Measurements from ENCODE around the gene PKP4. TPM values are rescaled to one million over a fixed set of nuclear protein-coding genes. Genes with fewer than 3 reads are reported as not detected.
A peak's percentile ranks its signal among the peaks of the same experiment; 100 is the strongest.

Gene PKP4
- total and polyA plus RNA-seq, 9 of the 15 experiments (the other 6 are each of a cell fraction or from before 2014, with no cell fraction given): 24.6 to 99.1 (median 74.0) TPM

- TF ChIP-seq ZHX1 (conservative IDR thresholded peaks at IDR 0.05; ENCODE audit: low read length): no peak
- no peak for TF ChIP-seq BACH1 (tag; IDR thresholded peaks at IDR 0.05)
- no peak for TF ChIP-seq LARP7 (IDR thresholded peaks at IDR 0.05)
- TF ChIP-seq ELF1 (tag; IDR thresholded peaks at IDR 0.05): no peak; the same call in 1 of the 2 replicates
- TF ChIP-seq TRIM28 (IDR thresholded peaks at IDR 0.05): no peak
- no peak for TF ChIP-seq XRCC4 (IDR thresholded peaks at IDR 0.05; ENCODE audit: extremely low read depth, insufficient read depth, insufficient read length)
- peak; percentile 75; the same call in 1 of the 2 replicates for TF ChIP-seq LCOR (CRISPR knock-in tag; IDR thresholded peaks at IDR 0.05)
- no peak for TF ChIP-seq GATA2 (CRISPR knock-in tag; IDR thresholded peaks at IDR 0.05)
- no peak for TF ChIP-seq TAF7 (tag; IDR thresholded peaks at IDR 0.05)
- no peak for TF ChIP-seq HIVEP1 (CRISPR knock-in tag; IDR thresholded peaks at IDR 0.05)
- no peak for TF ChIP-seq ZNF263 (CRISPR knock-in tag; IDR thresholded peaks at IDR 0.05; ENCODE audit: borderline replicate concordance)
- TF ChIP-seq ZNF644 (tag; IDR thresholded peaks at IDR 0.05; ENCODE audit: low read depth): no peak
- TF ChIP-seq ZC3H8 (IDR thresholded peaks at IDR 0.05): no peak
- no peak for TF ChIP-seq OTX1 (CRISPR knock-in tag; IDR thresholded peaks at IDR 0.05)
- TF ChIP-seq PPARD (CRISPR knock-in tag; IDR thresholded peaks at IDR 0.05): no peak
- no peak for TF ChIP-seq ZNF408 (CRISPR knock-in tag; IDR thresholded peaks at IDR 0.05; ENCODE audit: low read depth)
- TF ChIP-seq HNRNPLL (IDR thresholded peaks at IDR 0.05; ENCODE audit: low read depth, low read length, poor library complexity, severe bottlenecking): peak; percentile 80
- TF ChIP-seq CREB5 (CRISPR knock-in tag; IDR thresholded peaks at IDR 0.05): no peak
- TF ChIP-seq TAL1 (IDR thresholded peaks at IDR 0.05): no peak
- no peak for TF ChIP-seq MCM5 (IDR thresholded peaks at IDR 0.05; ENCODE audit: low read depth)
- no peak for TF ChIP-seq ZNF41 (CRISPR knock-in tag; conservative IDR thresholded peaks at IDR 0.05)
- TF ChIP-seq PKNOX1 (IDR thresholded peaks at IDR 0.05): no peak
- TF ChIP-seq TRIM24 (IDR thresholded peaks at IDR 0.05): no peak
- no peak for TF ChIP-seq PHTF2 (CRISPR knock-in tag; IDR thresholded peaks at IDR 0.05)
- no peak for TF ChIP-seq ATF4 (CRISPR knock-in tag; IDR thresholded peaks at IDR 0.05)
- TF ChIP-seq ATF1 (CRISPR knock-in tag; IDR thresholded peaks at IDR 0.05): no peak
- TF ChIP-seq ATF1 (tag; IDR thresholded peaks at IDR 0.05): peak; percentile 32; the same call in 1 of the 2 replicates
Measured at GRCh38 chr2:158457826-158458616, 1.3 kb downstream of the PKP4 start (continued).
